22Rv1 (cell line): Measurements from ENCODE around the gene PMPCA.

Experiments
- H3K27ac ChIP-seq: fragments of 450-650 bp; 2 replicates; pipeline ENCODE4 v1.5.1; 2017
- CTCF ChIP-seq: fragments of 450-650 bp; IDR thresholded peaks from 2 replicates; pipeline ENCODE4 v1.5.1; 2017; ENCODE audit warnings: mild to moderate bottlenecking
- ZFX ChIP-seq: fragments of 450-650 bp; IDR thresholded peaks from 2 replicates; pipeline ENCODE4 v1.6.1; 2017; ENCODE audit warnings: antibody characterized with exemption, borderline replicate concordance

Gene PMPCA

GRCh38 chr9:136363949-136364748, 46.3 kb upstream of the PMPCA start:
- peak overlapping the region; percentile 94 for H3K27ac ChIP-seq
- peak; percentile 69 for TF ChIP-seq CTCF
- no peak for TF ChIP-seq ZFX

GRCh38 chr9:136364942-136365774, 45.3 kb upstream of the PMPCA start:
- no peak overlapping the region for H3K27ac ChIP-seq
- TF ChIP-seq ZFX (no peak), CTCF (no peak)

GRCh38 chr9:136365775-136366222, 44.7 kb upstream of the PMPCA start:
- H3K27ac ChIP-seq: no peak overlapping the region

GRCh38 chr9:136366826-136367225, 43.6 kb upstream of the PMPCA start:
- no peak overlapping the region for H3K27ac ChIP-seq
- TF ChIP-seq ZFX: no peak
- TF ChIP-seq CTCF: no peak

More at GRCh38 chr9:136365775-136366222, 44.7 kb upstream of the PMPCA start:
- TF ChIP-seq ZFX (no peak), CTCF (no peak)

GRCh38 chr9:136367296-136368145, 42.9 kb upstream of the PMPCA start:
- no peak overlapping the region for H3K27ac ChIP-seq
- TF ChIP-seq ZFX: no peak

GRCh38 chr9:136368190-136368589, 42.3 kb upstream of the PMPCA start:
- no peak overlapping the region for H3K27ac ChIP-seq
- TF ChIP-seq CTCF: no peak
- no peak for TF ChIP-seq ZFX

- TF ChIP-seq CTCF (no peak), ZFX (no peak)
- H3K27ac ChIP-seq: no peak overlapping the region
These were observed 40.4 kb upstream of the PMPCA start for GRCh38 chr9:136370037-136370436.
